Cerebellar nuclear complex (tissue), 1 donor: ENCODE results near the gene WWOX.

Source experiments
- DNase-seq, 2 experiments: peaks; one replicate each; lab custom pipeline; 2025; lab: John Stamatoyannopoulos, UW

WWOX gene

DNA sequence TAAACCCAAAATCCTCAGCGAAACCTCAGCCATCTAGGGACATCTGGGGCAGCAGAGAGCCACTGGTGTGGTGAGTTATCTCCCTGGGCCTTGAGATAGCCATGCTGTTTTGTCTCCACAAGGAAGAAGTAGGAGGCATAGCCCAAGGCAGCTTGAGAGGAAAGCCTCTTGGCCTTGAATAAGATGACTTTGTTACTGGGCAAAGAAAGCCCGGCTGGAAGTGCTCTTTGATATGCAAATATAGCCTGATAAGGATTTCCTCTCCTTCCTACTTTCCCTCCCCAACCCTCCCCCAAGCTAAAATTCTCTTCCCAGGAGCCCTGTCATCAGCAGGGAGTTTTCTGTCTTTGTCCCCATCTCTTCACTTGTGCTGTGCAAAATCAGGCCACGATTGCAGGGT is 806.7 kb downstream of the WWOX start:
- no peak for DNase-seq

DNA sequence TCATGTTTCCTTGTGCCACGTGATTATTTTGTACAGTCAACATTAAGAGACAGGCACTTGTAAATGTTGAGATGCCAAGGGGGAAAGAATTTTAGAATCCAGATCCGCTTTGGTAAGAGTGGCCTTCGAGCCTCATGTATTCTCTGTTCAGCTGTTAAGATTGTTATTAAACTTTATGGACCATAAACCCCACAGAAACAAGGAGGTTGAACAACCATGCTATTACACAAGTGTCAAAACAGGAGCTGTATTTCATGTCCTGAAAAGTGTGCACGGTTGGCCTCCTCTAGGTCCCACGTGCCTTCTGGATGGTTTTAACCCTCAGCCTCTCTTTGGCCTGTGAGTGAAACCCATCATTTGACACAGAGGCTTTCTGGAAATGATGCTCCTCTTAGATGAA is 809.8 kb downstream of the WWOX start:
- no peak for DNase-seq

DNA sequence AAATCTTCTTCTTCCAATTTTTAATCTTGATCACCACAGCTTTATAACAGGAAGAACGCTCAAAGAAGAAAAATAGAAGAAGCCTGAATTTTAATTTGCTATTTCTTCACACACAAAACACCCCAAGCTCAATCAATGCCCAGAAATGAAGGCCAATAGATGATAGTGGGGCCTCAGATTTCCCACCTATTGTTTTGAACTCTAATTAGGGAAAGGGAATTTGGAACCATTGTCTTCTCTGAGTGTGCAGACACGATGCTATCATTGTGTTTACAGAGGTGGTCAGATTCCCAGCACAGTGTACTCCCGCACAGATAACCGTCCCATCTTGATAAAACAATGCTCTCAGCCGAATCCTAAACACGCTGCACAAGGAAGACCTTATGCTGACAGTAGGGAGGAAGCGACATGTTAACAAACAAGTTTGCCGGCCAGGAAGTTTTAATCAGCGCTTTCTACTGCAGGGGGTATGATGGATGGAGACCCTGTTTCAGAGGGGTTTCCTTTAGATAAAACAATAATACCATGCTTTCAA is 816.4 kb downstream of the WWOX start:
- no peak for DNase-seq

DNA sequence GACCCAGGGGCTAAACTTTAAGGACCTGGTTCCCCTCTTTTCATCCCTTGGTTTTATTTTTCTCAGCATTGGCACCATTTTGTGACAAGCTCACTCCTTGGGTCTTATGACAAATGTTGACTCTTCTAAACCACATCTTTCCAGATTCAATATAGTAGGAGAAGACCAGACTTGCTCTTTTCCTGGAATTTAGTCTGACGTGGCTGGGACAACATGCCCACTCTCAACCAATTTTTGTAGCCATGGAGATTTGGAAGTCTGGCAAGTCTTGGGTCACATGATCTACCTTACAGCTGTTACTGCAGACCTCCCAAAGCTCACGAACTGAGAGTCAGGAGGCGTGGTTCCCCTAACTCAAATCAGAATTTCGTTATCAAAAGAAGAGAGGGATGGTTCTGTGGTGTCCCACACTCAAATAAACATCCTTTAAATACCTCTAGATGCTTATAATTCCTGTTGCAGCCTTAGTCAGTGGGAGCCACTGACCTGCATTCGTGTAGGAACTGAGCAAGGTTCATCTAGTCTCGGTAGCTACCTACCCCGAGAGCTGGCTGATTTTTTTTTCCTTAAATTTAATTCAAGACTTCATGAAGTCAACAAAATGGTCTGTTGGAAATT is 817.6 kb downstream of the WWOX start:
- DNase-seq: no peak

DNA sequence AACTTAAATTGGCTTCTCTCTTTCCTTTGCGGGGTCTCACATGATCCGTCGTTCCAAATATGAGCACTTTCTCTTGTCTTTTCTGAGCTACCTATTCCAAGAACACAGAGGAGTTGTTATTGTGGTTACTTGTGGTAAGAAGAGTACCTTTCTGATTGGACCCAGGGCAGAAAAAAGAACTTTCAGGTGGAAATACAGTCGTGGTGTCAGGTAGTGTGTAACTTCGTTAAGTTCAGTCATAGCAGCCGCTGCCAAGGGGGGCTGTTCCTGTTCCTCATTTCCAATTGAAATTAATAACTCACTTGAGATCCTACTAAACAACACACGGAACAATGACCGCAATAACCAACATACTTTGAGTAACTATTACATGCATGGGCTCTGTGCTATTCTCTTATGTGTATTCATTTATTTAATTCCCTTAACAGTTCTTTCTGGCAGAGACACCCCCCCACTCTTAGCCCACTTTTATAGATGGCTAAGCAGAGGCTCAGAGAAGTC is 819.4 kb downstream of the WWOX start:
- no peak for DNase-seq

DNA sequence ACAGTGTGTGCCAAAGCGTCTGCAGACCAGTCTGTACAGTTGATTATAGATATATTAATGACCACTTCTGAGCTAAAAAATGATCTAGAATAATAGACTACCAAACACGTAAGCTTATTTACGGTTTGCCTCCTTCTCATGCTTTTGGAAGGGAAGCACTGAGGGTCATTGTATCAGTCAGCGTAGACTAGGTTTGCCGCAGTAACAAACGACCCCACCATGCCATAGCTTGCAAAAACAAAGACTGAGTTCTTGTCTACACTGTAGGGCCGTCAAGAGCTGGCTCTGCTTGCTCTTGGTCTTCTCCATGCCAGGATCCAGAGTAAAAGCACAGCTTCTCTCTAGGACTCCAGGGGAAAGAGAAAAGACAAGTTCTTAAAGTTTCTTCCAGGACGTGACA is 820.4 kb downstream of the WWOX start:
- DNase-seq: no peak

DNA sequence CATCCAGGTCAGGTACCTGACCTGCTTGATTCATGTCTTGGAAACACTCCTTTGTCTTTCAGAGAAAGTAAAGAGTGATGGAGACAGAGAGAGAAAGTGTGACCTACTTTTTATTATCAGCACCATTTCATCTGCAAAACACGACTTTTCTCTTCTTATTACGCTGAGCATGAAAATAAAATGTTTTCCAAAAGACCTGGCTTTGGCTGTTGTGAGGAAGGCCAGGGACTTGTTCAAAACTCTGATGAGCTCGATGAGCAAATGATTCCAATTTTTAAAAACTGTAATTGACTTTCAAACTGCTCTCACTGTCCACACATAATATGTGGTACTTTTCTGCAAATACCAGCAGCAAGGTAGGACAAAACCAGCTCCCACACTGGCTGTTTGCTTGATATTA is 821.2 kb downstream of the WWOX start:
- no peak for DNase-seq

DNA sequence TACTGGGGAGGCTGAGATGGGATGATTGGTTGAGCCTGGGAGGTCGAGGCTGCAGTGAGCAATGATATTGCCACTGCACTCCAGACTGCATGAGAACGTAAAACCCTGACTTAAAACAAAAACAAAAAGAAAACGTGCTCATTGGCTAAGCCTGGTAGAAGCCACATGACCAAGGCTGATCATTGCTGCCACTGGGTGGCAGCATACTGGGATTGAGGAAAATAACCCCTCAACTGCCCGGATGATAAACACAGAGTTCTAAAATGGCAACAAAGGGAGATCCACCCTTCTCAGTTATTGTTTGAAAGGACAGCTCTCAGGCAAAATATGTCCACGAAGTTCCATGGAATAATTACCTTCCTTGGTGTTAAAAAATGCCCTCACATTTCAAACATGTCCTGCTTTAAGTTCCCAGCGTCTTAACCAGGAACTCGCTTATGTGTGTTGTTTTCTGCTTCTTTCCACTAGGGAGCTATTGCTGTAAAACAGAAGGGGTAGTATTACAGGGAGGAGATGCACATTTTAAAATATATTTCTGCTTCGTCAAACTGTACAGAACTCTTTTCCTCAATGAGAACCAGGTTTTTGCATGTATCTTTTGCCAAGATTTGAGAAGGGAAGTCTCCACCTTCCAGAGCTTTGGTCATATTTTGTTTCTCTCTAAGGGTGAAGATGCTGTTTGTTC is 825.8 kb downstream of the WWOX start:
- DNase-seq: no peak

DNA sequence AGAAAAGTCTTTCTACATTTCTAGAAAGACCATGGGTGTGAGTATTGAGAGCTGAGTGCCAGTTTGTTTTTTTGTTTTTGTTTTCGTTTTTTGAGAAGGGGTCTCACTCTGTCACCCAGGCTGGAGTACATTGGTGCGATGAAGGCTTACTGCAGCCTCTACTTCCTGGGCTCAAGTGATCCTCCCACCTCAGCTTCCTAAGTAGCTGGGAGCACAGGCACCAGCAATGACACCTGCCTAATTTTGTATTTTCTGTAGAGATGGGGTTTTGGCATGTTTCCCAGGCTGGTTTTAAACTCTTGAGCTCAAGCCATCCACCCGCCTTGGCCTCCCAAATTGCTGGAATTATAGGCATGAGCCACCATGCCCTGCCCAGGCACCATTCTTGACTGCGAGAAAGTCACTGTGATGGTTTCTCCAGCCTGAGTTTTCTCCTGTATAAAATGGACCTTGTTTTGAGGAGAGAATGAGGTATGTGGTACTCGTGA is 827.3 kb downstream of the WWOX start:
- no peak for DNase-seq

DNA sequence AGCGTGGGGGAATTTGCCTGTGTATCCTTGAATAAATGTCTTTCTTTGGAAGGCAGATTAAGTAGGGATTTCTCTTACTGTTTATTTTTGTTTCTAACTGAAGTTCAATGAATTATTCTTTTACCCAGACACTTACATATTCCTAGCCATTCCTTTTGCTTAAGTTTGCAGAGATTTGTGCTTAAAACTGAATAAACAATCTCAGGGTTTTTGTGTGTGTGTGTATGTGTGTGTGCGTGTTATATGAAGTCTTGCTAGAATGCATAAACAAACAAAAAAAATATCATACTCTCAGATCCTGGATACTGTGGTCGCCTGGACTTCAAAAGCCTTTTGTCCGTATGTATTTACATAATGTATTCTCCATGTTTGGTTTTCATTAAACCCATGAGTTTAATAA is 828.3 kb downstream of the WWOX start:
- DNase-seq: no peak

DNA sequence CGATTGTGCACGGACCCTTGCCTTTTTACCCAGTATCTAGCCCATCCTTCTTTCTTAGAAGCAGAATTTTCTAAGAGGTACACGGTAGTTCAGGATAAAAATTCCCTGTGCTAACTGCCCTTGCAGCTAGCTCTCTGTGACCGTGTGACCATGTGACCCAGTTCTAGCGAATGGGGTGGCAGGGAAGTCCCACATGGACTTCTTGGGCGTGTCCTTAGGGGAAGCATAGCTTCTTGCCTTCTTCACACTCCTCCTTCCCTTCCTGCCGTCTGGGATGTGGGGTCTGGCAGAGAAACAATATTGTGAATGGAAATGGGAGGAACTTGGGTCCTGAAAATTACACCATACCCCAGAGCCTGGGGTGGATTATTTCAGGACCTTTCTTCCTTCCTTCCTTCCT is 830.4 kb downstream of the WWOX start:
- DNase-seq: no peak

DNA sequence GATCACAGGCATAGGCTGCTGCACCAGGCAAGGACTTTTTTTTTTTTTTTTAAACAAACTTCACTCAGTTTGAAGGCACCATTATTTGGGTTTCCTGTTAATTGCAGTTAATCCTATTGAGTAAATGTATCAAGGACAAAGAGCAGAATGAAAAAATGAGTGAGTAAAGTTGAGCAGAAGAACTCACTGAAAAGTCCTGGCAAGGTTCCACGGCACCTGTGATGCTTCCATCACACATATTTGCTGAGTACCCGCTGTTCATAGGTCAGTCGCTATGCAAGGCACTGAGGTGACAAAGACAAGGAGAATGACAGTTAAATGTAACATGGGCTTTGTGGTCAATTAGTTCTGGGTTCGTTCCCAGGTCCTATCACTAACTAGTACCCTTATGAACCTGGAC is 831.1 kb downstream of the WWOX start:
- no peak for DNase-seq

DNA sequence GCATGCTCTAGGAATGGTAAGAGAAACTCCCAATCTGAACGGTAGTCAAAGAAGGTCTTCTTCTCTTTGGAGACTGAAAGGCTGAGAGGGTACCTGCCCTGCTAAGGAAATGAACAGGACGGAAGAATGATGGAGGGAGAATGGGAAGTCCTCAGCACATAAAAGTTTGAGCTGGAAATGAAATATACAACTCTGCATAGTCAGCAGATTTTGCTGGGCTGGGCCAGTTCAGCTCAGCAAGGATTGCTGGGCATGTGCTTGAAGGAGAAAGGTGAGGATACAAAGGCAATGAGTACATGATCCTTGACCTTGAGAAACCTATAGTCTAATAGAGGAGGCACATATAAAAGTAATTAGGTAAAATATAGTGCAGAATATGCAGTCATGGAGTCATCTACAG is 831.8 kb downstream of the WWOX start:
- DNase-seq: no peak

DNA sequence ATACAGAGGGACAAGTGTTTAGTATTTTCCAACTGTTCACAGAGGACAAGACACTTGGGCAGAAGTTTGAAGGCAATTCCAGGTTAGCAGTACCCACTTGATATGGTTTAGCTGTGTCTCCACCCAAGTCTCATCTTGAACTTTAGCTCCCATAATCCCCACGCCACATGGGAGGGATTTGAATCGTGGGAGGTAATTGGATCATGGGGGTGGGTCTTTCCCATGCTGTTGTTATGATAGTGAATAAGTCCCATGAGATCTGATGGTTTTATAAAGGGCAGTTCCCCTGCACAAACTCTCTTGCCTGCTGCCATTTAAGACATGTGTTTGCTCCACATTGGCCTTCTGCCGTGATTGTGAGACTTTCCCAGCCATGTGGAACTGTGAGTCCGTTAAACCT is 832.2 kb downstream of the WWOX start:
- DNase-seq: no peak

DNA sequence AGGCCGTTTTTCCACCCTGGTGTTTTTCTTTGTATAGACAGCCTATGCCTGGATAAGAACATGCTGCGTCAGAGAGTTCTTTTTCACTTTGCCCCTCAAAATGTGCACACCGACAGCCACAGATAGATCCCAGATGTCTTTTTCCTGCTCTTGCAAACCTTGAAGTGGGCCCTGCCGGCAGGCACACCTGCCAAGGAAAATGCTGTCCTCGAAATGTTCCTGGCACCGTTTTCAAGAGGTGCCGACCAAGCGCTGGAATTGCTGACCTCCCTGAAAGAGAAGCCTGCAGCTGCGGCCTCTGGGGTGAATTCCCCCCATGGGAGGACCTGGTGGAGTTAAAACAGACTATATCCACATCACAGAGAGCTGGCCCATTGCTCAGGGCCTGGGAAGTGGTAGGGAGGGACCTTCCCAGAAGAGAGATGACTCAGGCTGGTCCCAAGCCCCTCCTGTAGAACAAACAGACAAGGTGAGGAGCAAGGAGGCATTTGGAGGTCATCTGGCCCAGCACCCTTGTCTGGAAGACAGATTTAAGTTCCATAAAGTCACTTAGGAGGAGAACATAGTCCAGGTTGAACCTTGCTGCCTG is 833.0 kb downstream of the WWOX start:
- DNase-seq: no peak

DNA sequence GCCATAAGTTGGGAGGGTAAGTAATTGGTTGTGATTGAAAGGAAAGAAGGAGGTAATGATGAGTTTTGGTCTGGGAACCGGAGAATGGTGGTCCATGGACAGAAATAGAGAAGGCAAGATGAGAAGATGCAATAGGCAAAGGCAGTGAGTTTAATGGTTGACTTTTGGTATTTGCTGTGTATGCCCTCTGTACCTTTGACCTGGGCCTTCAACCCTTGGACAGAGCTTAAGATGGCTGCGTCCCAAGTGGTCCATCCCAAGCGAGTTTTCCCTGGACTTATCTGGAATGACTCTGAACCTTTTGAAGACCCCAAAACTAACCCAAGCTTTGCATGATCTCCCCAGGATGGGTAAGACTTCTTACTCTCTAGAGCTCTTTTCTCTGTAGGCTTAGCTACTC is 836.6 kb downstream of the WWOX start:
- DNase-seq: no peak

DNA sequence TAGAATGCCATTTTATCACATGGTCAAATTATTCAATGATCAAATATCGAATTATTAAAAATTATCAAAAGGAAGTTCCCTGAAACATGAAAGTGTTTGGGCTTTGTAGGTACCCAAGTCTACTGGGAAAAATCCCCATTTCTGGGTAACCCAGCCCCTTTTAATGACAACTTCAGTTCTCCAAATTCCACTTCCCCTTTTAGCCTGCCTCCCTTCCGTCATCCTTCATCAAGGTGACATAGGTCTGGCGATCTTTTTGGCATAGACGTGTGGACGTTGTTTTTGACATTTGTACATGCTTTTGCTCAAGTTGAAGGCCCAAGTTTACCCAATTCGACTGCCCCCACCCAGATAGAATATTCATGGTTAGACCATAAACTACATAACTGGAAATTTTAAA is 840.1 kb downstream of the WWOX start:
- DNase-seq: no peak

DNA sequence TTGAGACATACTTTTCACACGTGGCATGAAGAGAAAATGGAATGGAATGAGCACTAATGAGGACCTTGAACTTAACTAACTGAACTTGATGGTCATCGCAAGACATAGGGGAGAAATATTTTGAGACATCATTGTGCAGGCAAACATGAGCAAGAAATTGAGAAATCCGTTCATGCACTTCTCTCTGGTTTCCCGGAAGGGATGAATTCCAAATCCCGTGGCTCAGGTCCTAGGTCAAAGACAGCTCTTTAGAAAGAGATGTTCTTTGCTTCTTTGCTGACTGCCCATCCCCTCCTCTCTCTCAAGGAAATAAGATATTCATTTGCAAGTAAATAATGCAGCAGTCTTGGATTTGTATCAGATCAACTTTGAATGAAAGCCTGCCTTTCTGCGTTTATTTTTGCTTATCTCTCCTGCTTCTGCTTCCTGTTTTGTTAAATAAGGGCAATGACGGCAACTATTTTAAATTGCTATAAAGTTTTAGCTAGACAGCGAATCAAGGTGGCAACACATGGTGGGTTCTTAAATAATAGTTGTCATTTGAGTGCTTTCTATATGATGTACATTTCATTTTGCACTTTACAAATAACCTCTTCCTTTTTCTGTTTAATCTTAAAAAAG is 843.3 kb downstream of the WWOX start:
- no peak for DNase-seq

DNA sequence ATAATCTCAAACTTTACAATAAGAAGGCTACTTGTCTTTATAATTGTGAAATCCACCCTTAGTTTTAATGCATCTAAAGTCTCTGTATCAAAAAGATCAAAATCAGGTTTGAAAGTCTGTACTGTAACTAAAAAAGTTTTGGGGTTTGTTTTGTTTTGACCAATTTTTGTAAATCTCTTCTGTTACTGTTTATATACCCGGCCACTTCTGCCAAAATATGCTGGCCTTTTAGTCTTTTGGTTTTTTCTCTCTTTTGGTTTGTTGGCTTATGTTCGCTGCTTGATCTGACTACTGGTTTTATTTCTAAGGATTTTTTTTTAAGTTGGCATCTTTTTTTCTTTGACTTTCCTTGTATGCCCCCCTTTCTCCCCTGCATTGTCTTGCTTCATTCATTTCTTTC is 845.9 kb downstream of the WWOX start:
- DNase-seq: no peak

DNA sequence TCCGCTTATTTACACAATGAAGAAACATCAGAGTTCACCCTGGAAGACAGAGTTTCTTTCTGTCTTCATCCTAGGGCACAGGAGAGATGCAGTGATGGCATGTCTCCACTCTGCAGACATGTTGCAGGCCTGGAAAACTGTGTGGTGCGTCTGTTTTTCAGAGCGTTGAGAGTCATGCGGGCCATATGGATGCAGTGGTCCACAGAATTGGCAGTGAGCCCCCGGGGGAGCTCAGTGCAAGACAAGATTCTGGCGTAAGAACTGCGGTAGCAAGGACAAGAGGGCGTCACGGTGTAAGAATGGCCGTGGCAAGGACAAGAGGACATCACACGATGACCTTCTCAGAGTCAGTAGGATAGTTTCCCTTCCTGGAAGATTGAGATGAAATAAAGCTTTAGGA is 847.1 kb downstream of the WWOX start:
- no peak for DNase-seq

DNA sequence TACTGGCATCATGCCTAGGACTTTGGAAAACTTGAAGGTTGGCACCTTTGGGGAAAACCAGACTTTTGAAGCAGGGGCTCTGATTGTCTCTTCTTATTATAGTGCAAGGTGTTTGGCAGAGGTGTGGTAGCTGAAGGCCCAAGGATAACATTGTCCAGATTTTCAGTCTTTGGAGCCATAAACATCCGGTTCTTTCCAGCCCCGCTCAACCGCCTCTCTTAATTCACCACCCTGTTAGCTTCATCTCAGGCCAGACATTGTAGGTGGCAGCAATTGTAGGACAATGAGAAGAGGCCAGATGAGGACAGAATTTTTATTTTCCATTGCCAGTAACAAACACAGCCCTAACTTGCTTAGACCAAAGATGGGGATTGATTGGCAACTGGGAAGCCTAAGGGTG is 851.3 kb downstream of the WWOX start:
- DNase-seq: no peak

DNA sequence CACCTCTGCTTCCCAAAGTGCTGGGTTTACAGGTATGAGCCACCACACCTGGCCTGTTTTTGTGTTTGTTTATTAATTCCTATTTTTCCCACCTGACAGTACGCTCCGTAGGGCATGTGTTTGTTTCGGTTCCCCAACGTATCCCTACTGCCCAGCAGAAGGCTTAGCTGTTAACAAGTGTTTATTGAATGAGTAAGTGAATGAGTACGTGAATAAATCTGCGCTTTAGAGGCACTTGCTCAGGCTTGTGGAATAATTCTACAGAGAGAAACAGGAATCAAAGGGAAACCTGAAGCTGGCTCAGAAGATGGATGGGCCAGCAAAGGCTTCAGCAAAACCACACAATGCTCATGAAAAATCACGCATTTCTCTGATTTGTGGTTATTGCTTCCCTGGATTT is 853.2 kb downstream of the WWOX start:
- no peak for DNase-seq

DNA sequence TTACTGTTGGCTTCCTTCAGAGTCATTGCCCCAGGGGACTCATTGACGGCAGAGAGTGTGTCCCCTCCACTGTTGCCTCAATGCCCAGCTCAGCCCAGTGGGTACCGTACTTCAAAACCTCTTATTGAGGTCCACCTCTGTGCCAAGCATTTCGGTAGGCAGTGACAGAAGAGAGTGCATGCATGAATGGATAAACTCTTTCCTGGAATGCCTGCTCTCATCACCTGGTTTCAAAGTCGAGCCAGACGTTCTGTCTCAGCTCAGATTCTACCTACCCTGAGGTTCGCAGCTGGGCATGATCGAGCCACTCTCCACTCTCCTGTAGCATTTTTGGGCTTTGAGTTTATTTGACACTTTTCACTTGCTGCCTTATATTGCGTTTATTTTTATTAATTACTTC is 854.1 kb downstream of the WWOX start:
- DNase-seq: no peak
